Trophoblast cell (in vitro differentiated cells and primary cell): ENCODE measurements around the gene EPHA3.

ENCODE experiments used
- DNase-seq, 2 donors: peaks; one replicate each; pipeline ENCODE4 v3.0.0-alpha.2; 2016
- H2AFZ ChIP-seq: 2 replicates; pipeline ENCODE4 v1.6.1; 2013; ENCODE audit warnings: low read length, moderate library complexity, mild to moderate bottlenecking; ENCODE audit not compliant: insufficient read depth, poor library complexity
- H2AK5ac ChIP-seq: 2 replicates; pipeline ENCODE4 v1.6.1; 2013; ENCODE audit warnings: mild to moderate bottlenecking, low read length
- H2BK120ac ChIP-seq: 2 replicates; pipeline ENCODE4 v1.6.1; 2013; ENCODE audit warnings: low read length, mild to moderate bottlenecking, moderate library complexity; ENCODE audit not compliant: insufficient read depth, poor library complexity
- H2BK12ac ChIP-seq: 2 replicates; pipeline ENCODE4 v1.6.1; 2013; ENCODE audit warnings: mild to moderate bottlenecking, low read length, moderate library complexity
- H2BK5ac ChIP-seq: 2 replicates; pipeline ENCODE4 v1.6.1; 2013; ENCODE audit warnings: low read length, low read depth, moderate library complexity, mild to moderate bottlenecking; ENCODE audit not compliant: poor library complexity
- H3K14ac ChIP-seq: 2 replicates; pipeline ENCODE4 v1.6.1; 2013; ENCODE audit warnings: mild to moderate bottlenecking, low read length
- H3K18ac ChIP-seq: 2 replicates; pipeline ENCODE4 v1.6.1; 2013; ENCODE audit warnings: mild to moderate bottlenecking, low read length
- H3K23ac ChIP-seq: 2 replicates; pipeline ENCODE4 v1.6.1; 2013; ENCODE audit warnings: low read length
- H3K27ac ChIP-seq: 2 replicates; pipeline ENCODE4 v1.5.1; 2013; ENCODE audit warnings: low read depth, mild to moderate bottlenecking, inconsistent platforms, low read length, moderate library complexity
- H3K27me3 ChIP-seq: 2 replicates; pipeline ENCODE4 v1.6.1; 2013; ENCODE audit warnings: inconsistent platforms, mild to moderate bottlenecking, low read length, moderate library complexity; ENCODE audit not compliant: insufficient read depth
- H3K36me3 ChIP-seq, 2 experiments: 1 replicate in 1 of 2; 2 replicates in 1 of 2; pipeline ENCODE4 v1.6.1; 2013; ENCODE audit warnings: low read length in 2 of 2, mild to moderate bottlenecking in 2 of 2, moderate library complexity in 1 of 2; ENCODE audit not compliant: insufficient read depth in 2 of 2, control insufficient read depth in 1 of 2
- H3K4ac ChIP-seq: 2 replicates; pipeline ENCODE4 v1.6.1; 2013; ENCODE audit warnings: low read depth, mild to moderate bottlenecking, low read length, moderate library complexity
- H3K4me1 ChIP-seq, 2 experiments: 1 replicate in 1 of 2; 2 replicates in 1 of 2; pipeline ENCODE4 v1.6.1; 2013; ENCODE audit warnings: low read length in 2 of 2, mild to moderate bottlenecking in 2 of 2, moderate library complexity in 1 of 2; ENCODE audit not compliant: insufficient read depth in 2 of 2, control insufficient read depth in 1 of 2
- H3K4me2 ChIP-seq: 2 replicates; pipeline ENCODE4 v1.6.1; 2013; ENCODE audit warnings: inconsistent platforms, mild to moderate bottlenecking, low read length, moderate library complexity
- H3K4me3 ChIP-seq: 2 replicates; pipeline ENCODE4 v1.5.1; 2013; ENCODE audit warnings: mild to moderate bottlenecking, low read depth, low read length, inconsistent platforms
- H3K79me1 ChIP-seq: one replicate; pipeline ENCODE4 v1.6.1; 2013; ENCODE audit warnings: low read length
- H3K79me2 ChIP-seq: 2 replicates; pipeline ENCODE4 v1.6.1; 2013; ENCODE audit warnings: low read length, mild to moderate bottlenecking; ENCODE audit not compliant: control insufficient read depth, insufficient read depth, poor library complexity
- H3K9ac ChIP-seq: 2 replicates; pipeline ENCODE4 v1.6.1; 2013; ENCODE audit warnings: mild to moderate bottlenecking, low read length
- H3K9me3 ChIP-seq: 2 replicates; pipeline ENCODE4 v1.6.1; 2013; ENCODE audit warnings: low read depth, mild to moderate bottlenecking, control low read depth, inconsistent platforms, low read length; ENCODE audit not compliant: insufficient read depth
- H4K12ac ChIP-seq: 2 replicates; pipeline ENCODE4 v1.6.1; 2013; ENCODE audit warnings: low read depth, mild to moderate bottlenecking, low read length, moderate library complexity
- H4K8ac ChIP-seq: 2 replicates; pipeline ENCODE4 v1.6.1; 2013; ENCODE audit warnings: low read depth, mild to moderate bottlenecking, low read length, moderate library complexity
- H4K91ac ChIP-seq: one replicate; pipeline ENCODE4 v1.6.1; 2013; ENCODE audit warnings: low read depth, mild to moderate bottlenecking, low read length, moderate library complexity
- WGBS: extraction: QIAGEN DNeasy Blood & Tissue Kit; methylation state at CpG from one replicate; pipeline ENCODE4 v1.1.7; 2013; ENCODE audit warnings: missing lambda C conversion rate; ENCODE audit not compliant: insufficient read length, insufficient coverage; ENCODE audit errors: extremely low coverage; 5-methylcytosine and 5-hydroxymethylcytosine counted together

The EPHA3 gene

DNA sequence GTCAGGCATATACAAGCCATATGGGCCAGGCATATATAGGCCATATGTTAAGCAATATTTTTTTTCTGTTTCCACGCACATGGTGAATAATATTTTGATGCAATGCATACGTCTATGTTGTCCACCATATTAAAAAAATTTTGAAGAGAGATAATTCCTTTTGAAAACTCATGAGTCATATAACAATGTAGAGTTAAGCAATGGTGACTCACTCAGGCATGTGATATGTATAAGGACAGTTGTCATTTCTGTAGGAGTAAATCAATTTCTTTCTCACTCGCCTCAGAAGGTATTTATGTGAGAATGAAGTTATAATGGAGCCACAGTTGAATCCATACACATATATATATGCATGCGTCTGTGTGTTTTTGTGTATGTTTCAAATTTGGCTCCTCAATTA is 272.6 kb downstream of the EPHA3 start:
- no CpG with 5 or more reads among the region's 4 CpGs for WGBS

DNA sequence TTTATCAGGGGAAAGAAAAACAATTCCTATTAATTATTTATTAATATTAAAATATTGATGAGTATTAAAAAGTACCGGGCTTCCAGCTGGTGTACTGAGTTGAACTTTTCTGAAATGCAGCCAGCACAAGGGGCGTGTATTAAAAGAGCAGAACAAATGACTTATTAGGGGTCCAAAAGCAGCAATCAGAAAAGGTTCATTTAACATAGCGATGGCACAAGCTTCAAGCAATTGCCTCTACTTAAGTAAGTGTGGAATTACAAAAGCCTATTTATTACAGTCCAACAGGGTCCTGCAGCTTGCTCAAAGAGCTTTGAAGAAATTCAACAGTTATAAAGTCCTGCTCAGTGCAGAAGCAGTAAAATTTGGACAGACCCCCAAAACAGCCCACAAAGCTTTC is 285.6 kb downstream of the EPHA3 start:
- H3K4me3 ChIP-seq, result no peak overlapping the region
- H2AK5ac ChIP-seq, result no peak overlapping the region
- H3K4me1 ChIP-seq, result no peaks in the 10 kb centered on the region
- H3K23ac ChIP-seq, result no peak overlapping the region
- no peak overlapping the region for H3K14ac ChIP-seq
- H4K8ac ChIP-seq, result no peak overlapping the region
- H3K4ac ChIP-seq, result no peak overlapping the region
- no peak for DNase-seq
- no peak overlapping the region for H4K91ac ChIP-seq
- no peaks in the 10 kb centered on the region for H3K36me3 ChIP-seq
- no peak overlapping the region for H3K27ac ChIP-seq
- H3K27me3 ChIP-seq, result no peaks in the 10 kb centered on the region
- WGBS, result no CpG with 5 or more reads among the region's 3 CpGs
- no peak overlapping the region for H2BK120ac ChIP-seq
- no peak overlapping the region for H3K18ac ChIP-seq
- no peak overlapping the region for H3K9ac ChIP-seq
- no peak overlapping the region for H2BK12ac ChIP-seq
- H3K4me2 ChIP-seq, result no peak overlapping the region
- no peaks in the 10 kb centered on the region for H3K79me2 ChIP-seq
- no peak overlapping the region for H2AFZ ChIP-seq
- H3K79me1 ChIP-seq, result no peaks in the 10 kb centered on the region
- H2BK5ac ChIP-seq, result no peak overlapping the region
- no peak overlapping the region for H4K12ac ChIP-seq
- H3K9me3 ChIP-seq, result no peaks in the 10 kb centered on the region

More for the DNA sequence above, 272.6 kb downstream of the EPHA3 start:
- no peak overlapping the region for H2BK120ac ChIP-seq
- H3K9me3 ChIP-seq, result no peaks in the 10 kb centered on the region
- H3K9ac ChIP-seq, result no peak overlapping the region
- H4K12ac ChIP-seq, result no peak overlapping the region
- no peak overlapping the region for H3K23ac ChIP-seq
- H4K91ac ChIP-seq, result no peak overlapping the region
- no peak overlapping the region for H3K27ac ChIP-seq
- no peak overlapping the region for H4K8ac ChIP-seq
- no peak overlapping the region for H3K18ac ChIP-seq
- H3K4me3 ChIP-seq, result no peak overlapping the region
- no peaks in the 10 kb centered on the region for H3K4me1 ChIP-seq
- peak; percentile 4 to 68 for DNase-seq
- H2AFZ ChIP-seq, result no peak overlapping the region
- no peak overlapping the region for H2BK5ac ChIP-seq
- H3K4me2 ChIP-seq, result no peak overlapping the region
- no peak overlapping the region for H2BK12ac ChIP-seq
- no peak overlapping the region for H3K14ac ChIP-seq
- H3K79me2 ChIP-seq, result no peaks in the 10 kb centered on the region
- no peaks in the 10 kb centered on the region for H3K79me1 ChIP-seq
- H3K27me3 ChIP-seq, result no peaks in the 10 kb centered on the region
- H2AK5ac ChIP-seq, result no peak overlapping the region
- H3K4ac ChIP-seq, result no peak overlapping the region
- H3K36me3 ChIP-seq, result no peaks in the 10 kb centered on the region

DNA sequence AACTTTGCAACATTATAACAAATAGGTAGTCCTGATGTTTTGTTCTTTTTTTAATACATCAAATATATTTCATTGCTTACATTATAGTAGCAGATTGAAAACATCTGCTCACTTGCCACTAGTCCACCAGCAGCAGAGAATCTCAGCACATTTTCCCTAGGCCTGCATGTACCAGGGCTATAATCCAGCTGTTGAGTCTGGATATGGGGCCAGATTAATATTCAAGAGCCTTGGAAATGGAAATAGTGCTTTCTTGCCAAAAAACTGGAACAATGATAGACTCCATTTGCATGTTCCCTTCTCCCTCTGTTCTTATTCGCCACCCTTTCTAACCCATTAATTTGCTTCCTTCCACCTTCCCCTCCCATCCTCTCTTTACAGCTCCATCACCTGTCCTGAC is 288.0 kb downstream of the EPHA3 start:
- Histone ChIP-seq H2AK5ac (no peak overlapping the region), H2BK120ac (no peak overlapping the region), H2AFZ (no peak overlapping the region), H3K23ac (no peak overlapping the region), H3K4me2 (no peak overlapping the region), H3K79me1 (no peaks in the 10 kb centered on the region), H3K4me3 (no peak overlapping the region), H3K4me1 (no peaks in the 10 kb centered on the region), H2BK12ac (no peak overlapping the region), H4K8ac (no peak overlapping the region), H3K14ac (no peak overlapping the region), H3K9ac (no peak overlapping the region), H3K4ac (no peak overlapping the region), H3K79me2 (no peaks in the 10 kb centered on the region), H3K18ac (no peak overlapping the region), H3K27ac (no peak overlapping the region), H3K9me3 (no peaks in the 10 kb centered on the region), H3K36me3 (no peaks in the 10 kb centered on the region), H2BK5ac (no peak overlapping the region), H4K91ac (no peak overlapping the region), H3K27me3 (no peaks in the 10 kb centered on the region), H4K12ac (no peak overlapping the region)
- WGBS, result no CpG with 5 or more reads among the region's 1 CpG
- DNase-seq, result no peak

DNA sequence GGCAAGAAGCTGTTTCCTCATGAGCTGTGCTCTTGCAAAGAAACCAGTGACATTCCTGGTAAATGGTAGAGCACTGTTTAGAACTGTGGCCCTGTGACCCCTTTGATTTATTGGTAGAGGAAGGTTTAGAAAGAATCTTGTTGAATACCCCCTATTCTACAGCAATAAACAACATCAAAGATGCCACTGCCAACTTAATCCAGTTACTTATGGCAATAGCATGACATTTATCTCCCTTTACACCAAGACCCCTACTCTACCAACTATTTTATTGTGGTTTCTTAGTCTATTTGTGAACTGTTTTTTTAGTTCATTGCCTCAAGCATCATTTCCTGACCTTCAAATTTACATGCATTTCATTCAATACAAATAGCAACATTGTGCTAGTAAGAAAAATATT is 288.6 kb downstream of the EPHA3 start:
- Histone ChIP-seq H3K4ac (no peak overlapping the region), H2AFZ (no peak overlapping the region), H2BK12ac (no peak overlapping the region), H3K4me1 (no peaks in the 10 kb centered on the region), H3K27ac (no peak overlapping the region), H3K4me3 (no peak overlapping the region), H2BK5ac (no peak overlapping the region), H3K36me3 (no peaks in the 10 kb centered on the region), H3K23ac (no peak overlapping the region), H3K9ac (no peak overlapping the region), H2BK120ac (no peak overlapping the region), H4K8ac (no peak overlapping the region), H3K79me1 (no peaks in the 10 kb centered on the region), H4K12ac (no peak overlapping the region), H3K9me3 (no peaks in the 10 kb centered on the region), H3K14ac (no peak overlapping the region), H3K27me3 (no peaks in the 10 kb centered on the region), H3K18ac (no peak overlapping the region), H2AK5ac (no peak overlapping the region), H3K4me2 (no peak overlapping the region), H4K91ac (no peak overlapping the region), H3K79me2 (no peaks in the 10 kb centered on the region)
- DNase-seq, result no peak
